CD4-positive, alpha-beta T cell treated with Interleukin-17A for 1 hour (primary cell): ENCODE measurements around the gene ZNF599.

Experiments used
- DNase-seq: peaks from one replicate; pipeline ENCODE4 v3.0.0-alpha.2; 2020

The ZNF599 gene

DNA sequence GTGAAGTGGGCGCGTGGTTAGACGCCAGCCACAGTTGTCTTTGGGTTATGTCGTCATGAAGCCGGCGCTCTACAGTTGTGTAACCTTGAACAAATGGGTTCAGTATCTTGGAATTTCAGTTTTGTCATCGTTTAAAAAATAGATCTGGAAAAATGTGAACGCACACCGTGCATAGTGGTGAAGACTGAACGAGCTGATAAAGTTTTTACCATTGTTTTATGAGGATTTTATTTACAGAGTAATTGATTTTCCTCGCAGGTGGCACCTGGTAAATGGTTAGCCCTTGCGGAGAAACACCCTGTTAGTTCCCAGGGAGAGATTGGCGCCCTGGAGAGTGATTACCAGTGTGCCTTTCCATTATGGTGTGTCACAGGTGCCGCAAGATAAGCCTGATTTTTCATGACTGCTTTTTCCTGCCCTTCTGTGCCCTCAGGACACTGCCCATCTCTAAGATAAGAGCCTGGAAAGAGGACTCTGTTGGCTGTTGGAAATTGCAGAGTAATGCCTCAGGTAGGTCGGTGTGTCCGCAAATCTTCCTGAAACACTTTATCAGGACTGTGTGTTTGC is 38.4 kb downstream of the ZNF599 start:
- peak; percentile 74 for DNase-seq

- peak; percentile 85 for DNase-seq
These were observed 39.1 kb downstream of the ZNF599 start, which contains the start of gene ZNF181 for GRCh38 chr19:34733746-34734536. ZNF181 (plus strand) TSS chr19:34734243; CDS start chr19:34735038, 795 bp downstream.

GRCh38 chr19:34733266-34733745 is 39.7 kb downstream of the ZNF599 start:
- DNase-seq, result no peak

DNA sequence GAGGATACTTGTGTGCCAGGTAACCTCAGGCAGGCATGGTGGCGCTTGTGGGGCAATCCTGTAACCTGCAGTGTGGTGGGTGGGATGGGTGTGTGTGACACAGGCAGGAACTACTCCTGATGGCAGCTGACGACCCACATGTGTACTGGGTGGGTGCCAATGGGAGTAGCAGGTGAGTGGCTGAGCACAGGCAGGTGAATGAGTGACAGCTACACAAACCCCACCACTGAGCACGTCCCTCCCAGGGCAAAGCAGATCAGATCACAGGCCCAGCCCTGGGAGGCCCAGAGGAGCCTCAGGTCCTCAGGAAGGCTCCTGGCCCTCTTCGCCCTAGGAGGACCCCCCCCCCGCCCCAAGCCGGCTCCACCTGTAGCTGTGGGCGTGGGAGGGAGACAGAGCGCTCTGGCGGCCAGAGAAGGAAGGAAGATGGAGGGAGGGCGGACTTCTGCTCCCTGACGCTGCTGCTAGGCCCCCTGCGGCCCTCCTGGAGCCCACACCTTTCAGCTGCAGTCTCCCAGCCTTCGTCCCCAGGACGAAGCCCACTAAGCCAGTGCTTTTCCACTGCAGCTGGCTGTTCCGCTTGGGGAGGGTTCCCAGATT is 40.3 kb downstream of the ZNF599 start:
- DNase-seq, result no peak

DNA sequence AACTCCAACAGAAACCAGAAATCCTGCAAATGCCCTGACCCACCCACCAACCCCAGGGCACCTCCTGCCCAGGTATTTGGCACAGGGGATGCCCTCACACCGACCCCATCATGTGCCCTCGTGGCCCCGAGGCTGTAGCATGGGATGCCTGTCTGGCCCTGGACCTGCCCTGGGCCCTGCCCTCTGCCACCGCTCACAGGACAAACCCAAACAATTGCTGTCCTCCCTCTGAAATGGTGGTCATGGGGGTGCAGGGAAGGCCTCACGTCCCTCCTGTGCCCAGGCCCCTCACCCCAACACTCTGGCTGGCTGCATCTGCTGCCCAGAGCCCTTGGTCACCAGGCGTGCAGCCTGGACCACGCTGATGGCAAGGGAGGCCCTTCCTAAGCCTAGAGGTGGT is 41.1 kb downstream of the ZNF599 start:
- DNase-seq, result no peak

DNA sequence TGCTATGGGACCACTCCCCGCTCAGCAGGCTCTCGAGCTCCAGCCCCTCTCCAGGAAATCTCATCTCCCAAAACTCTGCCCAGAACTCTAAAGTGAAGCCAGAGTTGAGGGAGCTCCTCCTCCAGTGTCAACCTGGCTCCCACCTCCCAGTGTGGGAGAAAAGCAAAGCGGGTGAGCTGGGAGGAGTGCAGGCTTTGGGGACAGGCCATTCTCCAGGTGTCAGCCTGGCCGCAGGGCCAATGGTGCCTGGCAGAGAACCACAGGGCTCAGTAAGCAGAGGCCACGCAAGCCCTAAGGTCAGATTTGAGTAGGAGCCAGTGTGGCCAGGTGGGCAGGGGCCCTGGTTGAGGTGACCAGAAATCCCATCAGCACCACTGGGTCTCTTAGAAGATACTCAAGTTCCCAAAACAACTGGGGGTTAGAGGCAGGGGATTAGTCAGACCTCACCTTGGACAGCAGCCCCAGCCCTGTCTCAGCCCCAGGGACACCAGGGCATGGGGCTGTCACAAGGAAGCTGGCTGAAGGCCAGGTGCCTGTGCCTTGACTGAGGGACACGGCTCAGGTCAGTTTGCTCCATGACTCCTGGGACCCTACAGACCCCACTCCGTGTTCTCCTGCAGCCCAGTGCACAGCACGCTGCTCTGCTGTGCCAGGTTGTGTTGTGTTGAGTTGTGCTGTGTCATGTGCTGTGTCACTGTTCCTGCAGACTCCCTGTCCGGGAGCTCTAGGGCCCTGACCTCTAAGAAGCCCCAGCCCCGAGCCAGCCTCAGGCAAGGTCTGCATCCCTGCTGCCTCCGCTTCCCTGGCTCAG is 41.8 kb downstream of the ZNF599 start:
- DNase-seq, result no peak

DNA sequence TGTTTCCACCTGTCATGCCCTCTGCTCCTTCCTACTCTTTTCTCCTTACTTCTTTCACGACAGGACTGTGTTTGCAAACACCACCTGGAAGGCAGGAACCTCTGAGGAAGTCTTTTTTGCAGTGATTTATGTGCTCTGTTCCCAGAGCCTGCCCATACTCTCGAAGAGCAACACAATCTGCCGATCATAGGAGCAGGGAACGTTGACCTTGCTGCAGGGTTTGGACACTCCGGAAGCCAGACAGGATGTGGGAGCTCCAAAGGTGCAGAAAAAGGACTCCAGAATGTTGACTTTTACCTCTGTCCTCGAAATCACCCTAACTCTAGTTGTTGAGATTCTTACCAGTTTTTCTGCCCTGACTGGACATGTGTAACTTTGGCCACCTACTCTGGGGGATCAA is 47.6 kb downstream of the ZNF599 start:
- no peak for DNase-seq

DNA sequence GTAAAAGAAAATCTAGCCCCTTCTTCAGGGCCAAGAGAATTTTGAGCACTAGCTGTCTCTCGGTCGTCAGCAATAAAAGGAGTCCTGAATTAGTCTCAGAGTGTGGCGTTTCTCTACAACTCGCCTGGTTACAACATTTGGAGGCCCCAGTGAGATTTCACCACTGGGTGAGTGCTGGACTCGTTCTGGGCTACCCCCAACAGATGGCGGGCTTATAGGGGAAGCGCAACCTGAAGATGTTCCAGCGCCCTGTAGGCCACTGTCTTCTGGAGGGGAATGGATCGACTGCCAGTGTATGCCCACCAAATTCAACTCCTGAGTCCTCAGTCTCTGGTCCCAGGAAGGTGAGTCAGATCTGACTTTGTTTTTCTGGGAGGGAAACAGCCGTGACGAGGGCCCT is 50.7 kb downstream of the ZNF599 start:
- DNase-seq, result no peak

DNA sequence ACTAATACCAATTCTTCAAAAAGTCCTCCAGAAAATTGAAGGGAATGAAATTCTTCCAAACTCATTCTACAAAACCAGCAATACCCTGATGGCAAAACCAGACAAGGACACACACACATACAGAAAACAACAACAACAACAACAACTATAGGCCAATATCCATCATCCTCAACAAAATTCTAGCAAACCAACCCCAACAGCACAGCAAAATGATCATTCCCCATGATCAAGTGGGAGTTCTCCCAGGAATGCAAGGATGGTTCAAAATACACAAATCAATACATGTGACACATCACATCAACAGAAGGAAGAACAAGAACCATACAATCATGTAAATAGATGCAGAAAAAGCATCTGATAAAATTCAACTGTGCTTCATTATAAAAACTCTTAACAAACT is 57.7 kb downstream of the ZNF599 start:
- no peak for DNase-seq

GRCh38 chr19:34713262-34713637 is 59.8 kb downstream of the ZNF599 start:
- no peak for DNase-seq

DNA sequence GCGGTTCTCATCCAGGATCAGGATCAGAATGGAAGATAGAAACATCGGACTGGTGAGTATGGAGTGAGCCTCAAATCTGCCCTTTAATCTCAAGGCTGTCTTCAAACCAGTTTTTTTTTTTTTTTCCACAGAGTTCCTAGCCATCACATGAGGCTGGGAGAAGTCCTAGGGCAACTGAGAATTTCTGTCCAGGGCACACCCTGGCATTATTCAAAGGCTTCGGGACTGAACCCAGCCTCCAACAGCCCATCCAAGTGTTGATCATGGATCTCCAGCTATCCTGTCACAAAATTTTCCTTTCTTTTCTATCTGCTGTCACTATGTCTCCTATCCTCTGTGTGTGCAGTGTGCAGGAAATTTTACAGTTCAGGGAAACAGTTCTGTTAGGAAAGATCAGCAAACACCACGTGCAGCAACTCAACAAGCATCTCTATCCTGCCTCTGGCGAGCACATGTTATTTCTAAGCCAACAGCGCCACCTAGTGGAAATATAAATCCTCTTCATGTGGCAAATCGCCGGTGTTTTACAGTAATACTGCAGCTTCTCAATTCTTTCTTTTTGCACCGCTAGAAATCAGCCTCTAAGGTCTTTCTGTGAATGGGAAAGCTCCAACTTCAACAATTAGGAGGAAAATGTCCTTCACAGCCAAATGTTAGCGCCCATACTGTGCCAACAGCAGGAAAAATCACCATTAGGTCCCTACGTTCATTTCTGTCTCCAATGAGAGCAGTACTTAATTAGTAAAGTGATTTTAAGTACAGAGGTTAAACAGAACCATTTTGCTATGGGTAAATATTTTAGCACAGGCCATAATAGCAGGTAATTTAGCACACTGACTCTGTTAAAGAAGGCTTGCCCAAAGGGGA is 60.4 kb downstream of the ZNF599 start:
- DNase-seq, result peak; percentile 82

GRCh38 chr19:34711890-34712289 is 61.1 kb downstream of the ZNF599 start:
- no peak for DNase-seq
